Thyroid gland (tissue), 4 donors: ENCODE measurements around the gene SHQ1. TPM values are rescaled to one million over a fixed set of nuclear protein-coding genes. Genes with fewer than 3 reads are reported as not detected.
"Not testable (repeated sequence)": the region's sequence is repeated elsewhere in the genome, so short reads cannot be mapped to it uniquely, and the experiment has no call there.

Experiments
- DNase-seq, 2 donors: peaks; one replicate each; pipeline ENCODE4 v3.0.0-alpha.2; 2019
- H3K27ac ChIP-seq, 3 donors: fragments of 200-600 bp; sonication (generic); 1 replicate in 2 of 3; 2 replicates in 1 of 3; pipeline ENCODE4 v1.5.1; 2016 to 2019; ENCODE audit warnings: mild to moderate bottlenecking in 1 of 3, moderate library complexity in 1 of 3
- H3K27me3 ChIP-seq: fragments of 200-600 bp; sonication (generic); one replicate; pipeline ENCODE4 v1.5.1; 2019
- H3K36me3 ChIP-seq, 2 donors: fragments of 200-600 bp; sonication (generic); one replicate each; pipeline ENCODE4 v1.5.1; 2016 to 2019
- H3K4me1 ChIP-seq, 2 donors: fragments of 200-600 bp; sonication (generic); one replicate each; pipeline ENCODE4 v1.5.1; 2017 to 2019
- H3K4me3 ChIP-seq, 3 donors: fragments of 200-600 bp; sonication (generic); replicated peaks in 1 of 3; 1 replicate in 2 of 3; 2 replicates in 1 of 3; pipeline ENCODE4 v1.5.1; 2016; ENCODE audit warnings: mild to moderate bottlenecking in 1 of 3
- H3K9me3 ChIP-seq: fragments of 200-600 bp; sonication (generic); one replicate; pipeline ENCODE4 v1.5.1; 2017
- POLR2A ChIP-seq, 2 donors: fragments of 450-650 bp; IDR thresholded peaks; one replicate each; pipeline ENCODE4 v1.6.1; 2017; ENCODE audit warnings: antibody characterized with exemption in 2 of 2, mild to moderate bottlenecking in 2 of 2, moderate library complexity in 1 of 2
- WGBS, 2 donors: methylation state at CpG; one replicate each; pipeline ENCODE4 v1.1.5; 2017; 5-methylcytosine and 5-hydroxymethylcytosine counted together
- intact Hi-C: fragments of 100-400 bp; cut with DNase I; formaldehyde crosslinking; loops from one replicate; pipeline ENCODE4 v1.15.1; 2023
- total RNA-seq, 4 donors: library from RNA; depleted of rRNA; stranded (reverse); fragments of >200 nt; gene quantifications; one replicate each; pipeline ENCODE4 v1.2.3, GENCODE V29; 2016
- TF ChIP-seq, protein P1 (sequence below), 6 experiments: fragments of 200-600 bp in 3 of 6; fragments of 450-650 bp in 3 of 6; sonication (generic) in 3 of 6; IDR thresholded peaks; one replicate each; pipeline ENCODE4 v1.5.1; 2016 to 2019; ENCODE audit warnings: antibody characterized with exemption in 6 of 6, mild to moderate bottlenecking in 2 of 6, inconsistent platforms in 1 of 6, moderate library complexity in 1 of 6

SHQ1 gene
- total RNA-seq, 4 donors from 2014 or later: 17.7 to 33.7 (median 26.3) TPM

- intact Hi-C loops: no loop called here
- DNase-seq: no peak
- peaks cover 0 to 6% of the 10 kb centered on the region in 2 donors for H3K4me1 ChIP-seq
- H3K27me3 ChIP-seq: no peaks in the 10 kb centered on the region
- no peak for TF ChIP-seq POLR2A (IDR thresholded peaks at IDR 0.05)
- TF ChIP-seq, protein P1, sequence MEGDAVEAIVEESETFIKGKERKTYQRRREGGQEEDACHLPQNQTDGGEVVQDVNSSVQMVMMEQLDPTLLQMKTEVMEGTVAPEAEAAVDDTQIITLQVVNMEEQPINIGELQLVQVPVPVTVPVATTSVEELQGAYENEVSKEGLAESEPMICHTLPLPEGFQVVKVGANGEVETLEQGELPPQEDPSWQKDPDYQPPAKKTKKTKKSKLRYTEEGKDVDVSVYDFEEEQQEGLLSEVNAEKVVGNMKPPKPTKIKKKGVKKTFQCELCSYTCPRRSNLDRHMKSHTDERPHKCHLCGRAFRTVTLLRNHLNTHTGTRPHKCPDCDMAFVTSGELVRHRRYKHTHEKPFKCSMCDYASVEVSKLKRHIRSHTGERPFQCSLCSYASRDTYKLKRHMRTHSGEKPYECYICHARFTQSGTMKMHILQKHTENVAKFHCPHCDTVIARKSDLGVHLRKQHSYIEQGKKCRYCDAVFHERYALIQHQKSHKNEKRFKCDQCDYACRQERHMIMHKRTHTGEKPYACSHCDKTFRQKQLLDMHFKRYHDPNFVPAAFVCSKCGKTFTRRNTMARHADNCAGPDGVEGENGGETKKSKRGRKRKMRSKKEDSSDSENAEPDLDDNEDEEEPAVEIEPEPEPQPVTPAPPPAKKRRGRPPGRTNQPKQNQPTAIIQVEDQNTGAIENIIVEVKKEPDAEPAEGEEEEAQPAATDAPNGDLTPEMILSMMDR (IDR thresholded peaks at IDR 0.05): no peak
- H3K27ac ChIP-seq: no peak overlapping the region
- 93 to 100% methylated on average over 3 of the region's 3 CpGs for WGBS, 2 donors
- H3K4me3 ChIP-seq: no peak overlapping the region
- H3K36me3 ChIP-seq: no peaks in the 10 kb centered on the region
- H3K9me3 ChIP-seq: no peaks in the 10 kb centered on the region
Observed at GRCh38 chr3:72733676-72734075, 114.6 kb downstream of the SHQ1 start.

GRCh38 chr3:72732666-72733345 lies 115.4 kb downstream of the SHQ1 start:
- H3K4me1 ChIP-seq, H3K4me3 ChIP-seq, DNase-seq, H3K27me3 ChIP-seq, H3K36me3 ChIP-seq, intact Hi-C loops, H3K27ac ChIP-seq, H3K9me3 ChIP-seq: not testable (repeated sequence)
- 83 to 87% methylated on average over 6 of the region's 6 CpGs for WGBS, 2 donors

DNA sequence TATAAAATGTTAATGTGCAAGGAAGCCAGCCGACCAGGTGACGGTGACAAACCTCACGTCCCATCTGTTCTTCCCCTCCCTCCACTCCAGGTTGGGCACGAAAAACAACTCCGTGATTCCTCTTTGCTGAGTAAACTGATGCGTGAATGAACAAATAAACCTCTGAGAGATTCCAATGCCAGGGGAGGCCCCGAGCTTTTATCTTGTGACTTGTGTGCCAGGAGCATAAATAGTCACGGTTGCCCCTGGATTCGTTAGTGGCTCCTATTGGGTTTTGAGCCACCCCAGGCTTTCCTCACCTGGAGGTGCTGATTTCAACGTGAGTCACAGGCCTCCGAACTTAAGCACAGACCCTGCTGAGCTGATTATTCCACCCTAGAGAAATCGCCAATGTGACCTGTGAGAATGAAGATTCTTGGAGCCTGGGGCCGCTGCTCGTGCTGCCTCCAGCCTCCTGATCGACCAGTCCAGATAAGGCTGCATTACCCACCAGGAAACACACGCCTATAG lies 119.2 kb downstream of the SHQ1 start:
- peak in 1 of 2 donors; percentile 12 for DNase-seq
- H3K27ac ChIP-seq: no peak overlapping the region
- no peak for TF ChIP-seq POLR2A (IDR thresholded peaks at IDR 0.05)
- TF ChIP-seq, protein P1 (IDR thresholded peaks at IDR 0.05): no peak
- no peaks in the 10 kb centered on the region for H3K4me1 ChIP-seq
- H3K36me3 ChIP-seq: no peaks in the 10 kb centered on the region
- intact Hi-C loops: no loop called here
- no peak overlapping the region for H3K4me3 ChIP-seq
- 45 to 53% methylated on average over 16 of the region's 16 CpGs for WGBS, 2 donors
- no peaks in the 10 kb centered on the region for H3K9me3 ChIP-seq
- no peaks in the 10 kb centered on the region for H3K27me3 ChIP-seq

GRCh38 chr3:72728329-72728889 lies 119.8 kb downstream of the SHQ1 start:
- Histone ChIP-seq H3K4me3 (no peak overlapping the region), H3K36me3 (no peaks in the 10 kb centered on the region), H3K9me3 (no peaks in the 10 kb centered on the region), H3K4me1 (no peaks in the 10 kb centered on the region), H3K27ac (no peak overlapping the region), H3K27me3 (no peaks in the 10 kb centered on the region)
- intact Hi-C loops: no loop called here
- DNase-seq: no peak
- TF ChIP-seq, protein P1 (IDR thresholded peaks at IDR 0.05): no peak
- TF ChIP-seq POLR2A (IDR thresholded peaks at IDR 0.05): no peak
- 77 to 83% methylated on average over 5 to 6 of the region's 6 CpGs for WGBS, 2 donors

GRCh38 chr3:72727726-72728125 lies 120.5 kb downstream of the SHQ1 start:
- Histone ChIP-seq H3K4me3 (no peak overlapping the region), H3K27me3 (no peaks in the 10 kb centered on the region), H3K4me1 (no peaks in the 10 kb centered on the region), H3K27ac (no peak overlapping the region), H3K9me3 (no peaks in the 10 kb centered on the region), H3K36me3 (no peaks in the 10 kb centered on the region)
- 84 to 90% methylated on average over 7 of the region's 7 CpGs for WGBS, 2 donors
- TF ChIP-seq, protein P1 (IDR thresholded peaks at IDR 0.05): no peak
- no peak for TF ChIP-seq POLR2A (IDR thresholded peaks at IDR 0.05)
- DNase-seq: no peak
- intact Hi-C loops: no loop called here
